CD4-positive, alpha-beta T cell treated with Interleukin-15 for 4 hours (primary cell): ENCODE measurements around the gene MCF2L.
"Not testable (repeated sequence)": the region's sequence is repeated elsewhere in the genome, so short reads cannot be mapped to it uniquely, and the experiment has no call there.

ENCODE experiments used
- DNase-seq: peaks from one replicate; pipeline ENCODE4 v3.0.0-alpha.2; 2020; ENCODE audit warnings: low spot score

Gene MCF2L

DNA sequence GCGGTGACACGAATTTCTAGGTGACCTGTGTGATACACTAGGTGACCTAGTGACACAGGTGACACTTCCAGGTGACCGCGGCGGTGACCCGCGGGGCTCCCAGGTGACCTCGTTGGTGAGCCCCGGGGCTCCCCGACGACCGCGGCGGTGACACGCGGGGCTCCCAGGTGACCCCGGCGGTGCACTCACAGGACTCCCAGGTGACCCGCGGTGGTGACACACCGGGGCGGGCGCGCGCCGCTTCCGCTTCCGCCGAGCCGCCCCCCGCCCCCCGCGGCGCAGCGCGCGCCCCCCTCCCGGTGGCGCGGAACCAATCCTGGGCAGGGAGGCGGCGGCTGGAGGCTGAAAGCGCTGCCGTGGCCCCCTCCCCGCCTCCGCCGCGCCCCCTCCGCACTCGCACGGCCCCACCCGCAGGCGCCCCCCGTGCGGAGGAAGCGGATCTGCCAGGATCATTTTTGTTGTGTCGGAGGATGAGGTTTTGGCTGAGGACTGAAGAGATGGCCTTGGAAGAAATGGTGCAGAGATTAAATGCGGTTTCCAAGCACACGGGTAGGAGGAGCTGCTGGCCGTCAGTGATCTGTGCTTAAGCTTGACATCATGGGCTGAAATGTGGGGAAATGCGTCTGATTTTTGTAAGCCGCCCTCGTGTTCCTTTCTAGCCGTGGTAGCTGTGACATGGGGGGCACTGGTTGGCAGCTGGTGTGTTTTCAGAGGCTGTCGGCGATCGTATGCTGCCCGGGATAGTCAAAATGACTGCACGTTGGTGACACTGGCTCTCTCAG is at the start of gene MCF2L:
Gene MCF2L, plus strand, starts transcription at position 305 of the 782 bp plus-strand sequence. Its CDS starts 166 bp downstream, at position 471.
- DNase-seq: peak; percentile 60

DNA sequence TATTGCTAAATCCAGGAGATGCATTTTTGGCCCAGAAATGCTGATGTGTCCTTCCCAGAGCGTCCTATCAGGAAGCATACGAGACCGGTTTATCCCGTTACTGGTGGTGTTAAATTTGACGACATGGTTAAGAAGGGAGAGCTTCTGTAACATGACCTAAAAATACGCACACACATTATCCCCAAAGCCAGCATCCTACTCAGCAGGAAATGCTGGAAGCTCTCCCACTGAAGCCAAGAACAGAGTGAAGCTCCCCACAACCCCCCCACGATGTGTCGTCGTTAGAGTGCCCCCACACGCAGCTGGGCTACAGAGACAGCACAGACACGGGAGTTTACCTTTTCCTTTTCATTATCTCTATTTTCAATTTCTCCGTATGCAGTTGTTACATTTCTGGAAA is 45.1 kb upstream of the MCF2L start:
- no peak for DNase-seq

DNA sequence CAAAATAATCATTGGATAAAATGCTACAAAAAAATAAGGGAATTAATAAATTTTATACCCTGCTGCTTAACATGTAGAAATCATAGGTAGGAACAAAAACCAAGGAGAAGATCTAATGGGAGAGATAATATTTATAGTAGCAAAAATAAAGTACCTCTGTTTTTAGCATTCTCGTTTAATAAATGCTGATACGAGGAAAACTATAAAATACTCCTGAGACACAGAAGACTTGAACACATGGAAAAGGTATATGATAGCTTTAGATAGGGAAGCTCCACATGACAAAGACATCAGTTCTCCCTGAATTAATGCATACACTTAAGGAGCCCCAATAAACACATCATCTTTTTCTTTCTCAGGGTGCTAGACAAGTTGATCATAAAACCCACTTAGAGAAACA is 44.6 kb upstream of the MCF2L start:
- no peak for DNase-seq

DNA sequence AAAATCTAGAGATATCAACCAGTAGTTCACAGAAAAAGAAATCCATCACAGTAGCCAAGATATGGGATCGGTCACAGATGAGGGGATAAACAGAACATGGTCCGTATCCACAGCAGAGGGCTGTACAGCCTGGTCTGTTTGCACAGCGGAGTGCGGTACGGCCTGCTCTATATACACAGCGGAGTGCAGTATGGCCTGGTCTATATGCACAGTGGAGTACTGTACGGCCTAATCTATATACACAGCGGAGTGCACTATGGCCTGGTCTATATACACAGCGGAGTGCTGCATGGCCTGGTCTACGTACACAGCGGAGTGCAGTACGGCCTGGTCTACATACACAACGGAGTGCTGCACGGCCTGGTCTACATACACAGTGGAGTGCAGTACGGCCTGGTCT is 43.0 kb upstream of the MCF2L start:
- no peak for DNase-seq

DNA sequence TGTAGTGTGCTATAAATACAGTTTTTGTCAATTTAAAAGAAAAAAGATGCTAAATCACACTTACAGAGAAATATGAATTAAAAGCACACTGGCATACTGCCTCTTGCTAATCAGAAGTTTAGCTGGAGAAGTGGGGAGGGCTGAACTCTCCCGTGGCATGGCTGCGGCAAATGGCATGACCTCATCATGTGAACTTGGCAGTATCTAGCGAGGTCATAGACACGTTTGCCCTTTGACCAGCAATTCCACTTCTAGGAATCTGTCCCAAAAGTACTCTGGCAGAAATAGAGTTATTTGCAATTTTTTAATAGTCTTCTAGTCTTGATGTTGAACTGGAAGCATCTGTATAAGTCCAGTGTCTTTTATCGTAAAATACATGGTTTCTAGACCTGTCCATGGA is 42.0 kb upstream of the MCF2L start:
- DNase-seq: no peak

DNA sequence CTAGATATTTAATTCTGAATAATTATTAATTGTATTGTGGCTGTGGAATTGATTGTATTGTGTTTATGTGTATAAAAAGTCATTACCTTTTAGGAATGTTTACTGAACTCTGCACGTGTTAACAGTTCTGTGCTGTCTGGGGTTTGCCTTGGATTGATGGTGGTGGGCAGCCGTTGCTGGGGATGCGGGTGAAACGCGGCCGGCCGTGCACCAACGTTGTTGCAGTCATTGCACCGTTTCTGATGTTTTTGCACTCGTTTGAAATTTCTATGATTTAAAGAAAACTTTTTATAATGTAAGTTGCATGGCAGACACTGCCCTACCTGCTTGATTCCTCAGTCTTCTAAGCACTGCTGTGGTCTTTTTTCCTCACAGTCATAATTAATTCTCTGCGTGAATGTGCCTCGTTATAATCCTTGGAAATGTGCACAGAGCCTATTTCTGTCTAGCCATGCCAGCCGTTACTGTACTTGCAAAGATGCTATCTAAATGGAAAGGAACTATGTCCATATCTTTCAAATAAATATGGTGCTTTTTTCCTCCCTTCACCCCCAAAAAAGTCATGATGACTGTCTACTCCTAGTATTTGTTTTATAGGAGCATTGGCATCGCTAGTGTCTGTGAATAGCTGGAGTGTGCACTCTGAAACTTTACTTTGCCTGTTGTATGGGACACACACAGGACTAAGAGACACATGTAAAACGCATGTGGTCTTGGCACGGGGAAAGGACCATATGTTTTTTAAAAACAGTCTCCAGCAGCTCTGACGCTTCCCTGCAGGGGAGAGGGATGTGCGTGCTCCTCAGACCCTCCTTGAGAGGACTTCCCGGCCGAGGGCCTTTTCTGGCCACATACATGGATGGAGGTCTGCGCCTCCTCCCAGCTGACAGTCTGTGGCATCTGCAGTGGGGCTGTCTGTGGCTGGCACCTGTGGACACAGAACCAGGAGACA is 40.7 kb upstream of the MCF2L start:
- DNase-seq: no peak

- no peak for DNase-seq
These were observed 39.8 kb upstream of the MCF2L start for GRCh38 chr13:112928972-112929782.

- no peak for DNase-seq
These were observed 39.3 kb upstream of the MCF2L start for GRCh38 chr13:112929783-112930055.

DNA sequence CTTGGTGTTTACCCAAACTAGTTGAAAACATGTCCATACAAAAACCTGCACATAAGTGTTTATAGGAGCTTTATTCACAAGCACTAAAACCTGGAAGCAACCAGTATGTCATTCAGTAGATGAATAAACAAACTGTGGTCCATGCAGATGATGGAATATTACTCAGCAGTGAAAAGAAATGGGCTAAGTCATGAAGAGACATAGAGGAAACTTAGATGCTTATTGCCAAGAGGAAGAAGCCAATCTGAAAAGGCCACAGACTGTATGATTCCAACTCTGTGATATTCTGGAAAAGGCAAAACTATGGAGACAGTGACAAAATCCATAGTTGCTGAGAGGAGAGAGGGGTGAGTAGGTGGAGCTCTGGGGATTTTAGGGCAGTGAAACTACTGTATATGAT is 38.8 kb upstream of the MCF2L start:
- DNase-seq: no peak

GRCh38 chr13:112931028-112931934 is 37.7 kb upstream of the MCF2L start:
- no peak for DNase-seq

- no peak for DNase-seq
These were observed 36.0 kb upstream of the MCF2L start for GRCh38 chr13:112932971-112933370.

DNA sequence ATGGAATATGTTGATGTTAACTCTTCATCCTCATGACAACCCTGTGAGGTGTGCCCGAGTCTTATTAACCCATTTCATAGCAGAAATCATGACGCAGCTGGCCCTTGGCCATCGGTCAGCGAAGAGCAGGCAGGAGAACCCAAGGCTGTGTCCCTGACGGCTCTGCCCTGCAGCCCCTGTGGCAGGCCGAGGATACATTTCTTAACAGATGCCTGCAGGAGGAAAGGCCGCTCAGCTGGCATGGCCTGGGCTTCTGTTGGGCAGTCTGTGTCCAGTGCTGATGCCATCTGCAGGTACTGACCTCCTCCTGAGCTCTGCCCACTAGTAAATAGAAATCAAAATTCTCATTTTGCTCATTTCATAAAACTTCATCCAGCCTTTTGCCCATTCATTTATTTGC is 35.4 kb upstream of the MCF2L start:
- no peak for DNase-seq

- DNase-seq: no peak
These were observed 34.9 kb upstream of the MCF2L start for GRCh38 chr13:112934078-112934477.

- no peak for DNase-seq
These were observed 30.3 kb upstream of the MCF2L start for GRCh38 chr13:112938680-112939079.

DNA sequence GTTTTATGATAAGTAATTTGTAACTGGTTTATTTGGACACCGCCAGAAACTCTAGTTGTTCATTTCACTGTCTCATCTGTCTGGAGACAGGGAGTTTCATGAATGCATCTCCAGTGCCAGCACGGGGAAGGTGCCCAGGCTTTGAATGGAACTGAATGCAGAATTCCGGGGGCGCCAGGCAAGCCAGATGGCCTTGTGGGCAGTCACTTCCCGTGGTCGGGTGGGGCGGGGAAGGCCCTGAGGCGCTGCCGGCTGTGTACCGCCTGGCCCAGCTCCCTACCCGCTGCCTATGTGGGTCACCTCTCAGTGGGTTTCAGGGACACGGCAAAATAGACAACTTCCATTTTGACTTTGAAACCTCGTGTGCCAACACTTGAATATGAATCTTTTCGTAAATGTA is 28.8 kb upstream of the MCF2L start:
- no peak for DNase-seq

GRCh38 chr13:112941349-112941748 is 27.7 kb upstream of the MCF2L start:
- no peak for DNase-seq

DNA sequence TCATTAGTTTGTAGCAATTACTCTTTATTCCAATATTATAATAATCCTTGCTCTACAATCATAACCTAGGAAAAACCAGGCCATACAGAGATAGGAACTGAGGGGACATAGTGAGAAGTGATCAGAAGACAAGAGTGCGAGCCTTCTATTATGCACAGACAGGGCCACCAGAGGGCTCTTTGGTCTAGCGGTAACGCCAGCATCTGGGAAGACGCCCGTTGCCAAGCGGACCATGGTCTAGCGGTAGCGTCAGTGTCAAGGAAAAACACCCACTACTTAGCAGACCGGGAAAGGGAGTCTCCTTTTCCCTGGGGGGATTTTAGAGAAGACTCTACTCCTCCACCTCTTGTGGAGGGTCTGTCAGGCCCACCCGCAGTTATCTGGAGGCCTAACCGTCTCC is 27.2 kb upstream of the MCF2L start:
- not testable (repeated sequence) for DNase-seq

GRCh38 chr13:112942689-112943308 is 26.2 kb upstream of the MCF2L start:
- DNase-seq: peak; percentile 93

- peak; percentile 4 for DNase-seq
These were observed 25.5 kb upstream of the MCF2L start for GRCh38 chr13:112943309-112944125.

- DNase-seq: no peak
These were observed 21.2 kb upstream of the MCF2L start for GRCh38 chr13:112947796-112948195.
